ENCODE measurements around the gene NDOR1.

The NDOR1 gene

DNA sequence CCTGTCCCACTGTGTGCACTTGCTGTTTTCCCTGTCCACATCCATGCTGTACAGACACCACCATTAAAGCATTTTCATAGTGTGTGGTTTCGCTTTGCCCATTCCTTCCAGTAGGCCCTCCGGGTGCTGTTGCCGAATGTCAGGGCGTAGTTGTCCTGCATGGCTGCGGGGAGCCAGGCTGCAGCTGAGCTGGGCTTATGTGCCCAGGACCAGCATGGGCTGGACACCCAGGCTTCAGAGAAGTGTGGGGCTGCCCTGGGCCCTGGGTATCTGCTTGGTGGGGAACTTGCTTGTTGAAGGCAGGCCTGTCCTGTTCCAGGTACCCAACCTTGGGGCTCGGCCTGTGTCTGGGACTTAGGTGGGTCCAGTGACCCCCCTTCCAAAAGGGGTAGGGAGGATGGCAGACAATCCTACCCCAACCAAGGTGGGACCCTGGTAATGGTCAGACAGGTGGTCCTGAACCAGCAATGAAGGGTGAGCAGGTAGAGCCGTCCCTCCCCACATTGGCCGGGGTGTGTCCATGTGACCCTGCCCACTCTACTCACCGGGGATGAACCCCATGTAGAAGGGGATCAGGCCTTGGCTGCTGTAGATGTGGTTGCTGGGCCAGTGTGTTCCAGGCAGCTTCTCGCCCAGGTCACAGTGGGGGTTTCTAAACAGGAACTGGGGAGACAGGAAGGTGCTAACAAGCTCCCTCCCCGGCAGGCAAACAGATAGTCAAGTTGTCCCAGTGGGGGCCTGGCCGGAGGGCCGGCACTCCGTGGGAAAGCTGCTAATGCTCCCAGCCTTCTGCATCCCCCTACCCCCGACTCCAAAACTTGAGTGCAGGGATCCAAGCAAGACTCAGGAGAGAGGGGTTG lies 38.4 kb downstream of the NDOR1 start:
- H4K20me1 ChIP-seq (ENCODE audit: insufficient read depth, low read length) = no peaks in the 10 kb centered on the region
- 0 out of 2 replicates have a peak, but pooled peaks cover 6% of the 10 kb centered on the region for H3K27me3 ChIP-seq (ENCODE audit: insufficient read depth, low read length)
- peaks cover 28% of the 10 kb centered on the region for H3K36me3 ChIP-seq (ENCODE audit: insufficient read depth, low read length)
- H2AFZ ChIP-seq (ENCODE audit: low read length) = no peak overlapping the region
- no peaks in the 10 kb centered on the region for H3K9me3 ChIP-seq (ENCODE audit: low read length)
- no peak overlapping the region for H3K9ac ChIP-seq (ENCODE audit: low read length)
- H3F3A ChIP-seq (ENCODE audit: insufficient read depth, low read length) = no peaks in the 10 kb centered on the region
- H3K27ac ChIP-seq (ENCODE audit: low read depth, low read length, poor library complexity, severe bottlenecking) = no peak overlapping the region
- H3K9me2 ChIP-seq (ENCODE audit: low read depth, low read length) = no peaks in the 10 kb centered on the region
- no peak for TF ChIP-seq EZH2 (IDR thresholded peaks at IDR 0.05; ENCODE audit: borderline replicate concordance, low read length)
- TF ChIP-seq, protein P1, sequence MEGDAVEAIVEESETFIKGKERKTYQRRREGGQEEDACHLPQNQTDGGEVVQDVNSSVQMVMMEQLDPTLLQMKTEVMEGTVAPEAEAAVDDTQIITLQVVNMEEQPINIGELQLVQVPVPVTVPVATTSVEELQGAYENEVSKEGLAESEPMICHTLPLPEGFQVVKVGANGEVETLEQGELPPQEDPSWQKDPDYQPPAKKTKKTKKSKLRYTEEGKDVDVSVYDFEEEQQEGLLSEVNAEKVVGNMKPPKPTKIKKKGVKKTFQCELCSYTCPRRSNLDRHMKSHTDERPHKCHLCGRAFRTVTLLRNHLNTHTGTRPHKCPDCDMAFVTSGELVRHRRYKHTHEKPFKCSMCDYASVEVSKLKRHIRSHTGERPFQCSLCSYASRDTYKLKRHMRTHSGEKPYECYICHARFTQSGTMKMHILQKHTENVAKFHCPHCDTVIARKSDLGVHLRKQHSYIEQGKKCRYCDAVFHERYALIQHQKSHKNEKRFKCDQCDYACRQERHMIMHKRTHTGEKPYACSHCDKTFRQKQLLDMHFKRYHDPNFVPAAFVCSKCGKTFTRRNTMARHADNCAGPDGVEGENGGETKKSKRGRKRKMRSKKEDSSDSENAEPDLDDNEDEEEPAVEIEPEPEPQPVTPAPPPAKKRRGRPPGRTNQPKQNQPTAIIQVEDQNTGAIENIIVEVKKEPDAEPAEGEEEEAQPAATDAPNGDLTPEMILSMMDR (IDR thresholded peaks at IDR 0.05; ENCODE audit: low read length) = no peak
- H3K4me2 ChIP-seq (ENCODE audit: low read length) = peak overlapping the region; percentile 100; the same call in 1 of the 2 replicates
- peaks cover 27% of the 10 kb centered on the region for H3K4me1 ChIP-seq (ENCODE audit: insufficient read depth, low read length, severe bottlenecking)
- H3K79me2 ChIP-seq (ENCODE audit: insufficient read depth, low read length) = peaks cover 6% of the 10 kb centered on the region; the same call in 1 of the 2 replicates
- H3K4me3 ChIP-seq (ENCODE audit: low read depth, low read length, poor library complexity, severe bottlenecking) = no peak overlapping the region

DNA sequence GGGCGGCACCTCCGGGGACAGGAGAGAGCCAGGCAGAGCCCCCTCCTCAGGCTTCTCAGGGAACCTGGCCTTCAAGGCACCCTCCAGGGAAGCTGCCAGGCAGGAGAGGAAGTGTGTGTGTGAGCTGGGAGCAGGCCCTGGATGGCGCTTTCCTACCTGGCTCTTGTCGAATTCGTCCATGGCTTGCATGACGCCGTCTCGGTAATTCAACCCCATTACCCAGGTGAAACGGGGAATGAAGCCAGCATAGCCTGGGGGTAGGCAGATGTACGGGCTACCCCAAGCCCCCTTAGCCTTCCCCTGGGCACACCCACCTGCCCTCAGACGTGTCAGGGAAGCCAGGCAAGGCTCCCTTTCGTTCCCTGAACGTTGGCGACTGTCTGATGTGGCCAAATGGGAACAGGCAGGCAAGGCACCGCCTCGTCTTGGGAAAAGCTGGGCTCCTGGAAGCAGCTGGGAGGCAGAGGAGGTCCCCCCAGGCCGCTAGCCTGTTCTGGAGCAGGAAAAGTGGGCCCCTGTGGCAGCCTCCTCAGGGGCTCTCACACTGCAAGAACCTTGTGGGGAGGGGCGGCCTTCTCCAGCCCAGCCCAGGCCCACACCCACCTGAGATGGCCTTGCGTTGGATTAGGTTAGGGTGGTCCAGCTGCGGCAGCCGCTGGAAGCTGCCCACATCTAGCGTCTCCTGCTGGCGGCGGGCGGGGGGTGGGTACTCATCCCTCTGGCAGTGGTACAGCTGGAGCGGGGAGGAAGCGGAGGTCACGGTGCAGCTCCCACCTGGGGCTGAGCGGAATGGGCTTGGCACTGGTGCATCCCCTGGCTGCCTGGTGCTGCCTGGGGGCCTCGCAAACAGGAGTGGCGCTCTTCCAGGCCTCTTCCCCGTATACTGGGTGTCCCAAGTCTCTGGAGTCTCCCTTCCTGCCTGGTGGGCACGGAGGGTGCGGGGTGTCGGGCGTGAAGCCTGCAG lies 39.3 kb downstream of the NDOR1 start:
- H4K20me1 ChIP-seq (ENCODE audit: insufficient read depth, low read length) = no peaks in the 10 kb centered on the region
- TF ChIP-seq, protein P1 (IDR thresholded peaks at IDR 0.05; ENCODE audit: low read length) = no peak
- no peak for TF ChIP-seq EZH2 (IDR thresholded peaks at IDR 0.05; ENCODE audit: borderline replicate concordance, low read length)
- H3K4me1 ChIP-seq (ENCODE audit: insufficient read depth, low read length, severe bottlenecking) = peaks cover 20% of the 10 kb centered on the region
- H3K4me2 ChIP-seq (ENCODE audit: low read length) = no peak overlapping the region
- peaks cover 28% of the 10 kb centered on the region for H3K36me3 ChIP-seq (ENCODE audit: insufficient read depth, low read length)
- H3K9me2 ChIP-seq (ENCODE audit: low read depth, low read length) = no peaks in the 10 kb centered on the region
- H3K27me3 ChIP-seq (ENCODE audit: insufficient read depth, low read length) = 0 out of 2 replicates have a peak, but pooled peaks cover 6% of the 10 kb centered on the region
- no peak overlapping the region for H3K4me3 ChIP-seq (ENCODE audit: low read depth, low read length, poor library complexity, severe bottlenecking)
- no peak overlapping the region for H3K27ac ChIP-seq (ENCODE audit: low read depth, low read length, poor library complexity, severe bottlenecking)
- H3F3A ChIP-seq (ENCODE audit: insufficient read depth, low read length) = no peaks in the 10 kb centered on the region
- H3K79me2 ChIP-seq (ENCODE audit: insufficient read depth, low read length) = peaks cover 6% of the 10 kb centered on the region; the same call in 1 of the 2 replicates
- no peaks in the 10 kb centered on the region for H3K9me3 ChIP-seq (ENCODE audit: low read length)
- no peak overlapping the region for H3K9ac ChIP-seq (ENCODE audit: low read length)
- H2AFZ ChIP-seq (ENCODE audit: low read length) = no peak overlapping the region

All from OCI-LY1 (cell line).